DMS153 treated with DMSO at 0.1 percent for 48 hours (cell line): ENCODE data around the gene NCOA4.
"Not testable (repeated sequence)": the region's sequence is repeated elsewhere in the genome, so short reads cannot be mapped to it uniquely, and the experiment has no call there.

Experiments used
- DNase-seq: peaks from one replicate; lab custom pipeline; 2025; ENCODE audit not compliant: unreplicated experiment; lab: John Stamatoyannopoulos, UW

The NCOA4 gene

DNA sequence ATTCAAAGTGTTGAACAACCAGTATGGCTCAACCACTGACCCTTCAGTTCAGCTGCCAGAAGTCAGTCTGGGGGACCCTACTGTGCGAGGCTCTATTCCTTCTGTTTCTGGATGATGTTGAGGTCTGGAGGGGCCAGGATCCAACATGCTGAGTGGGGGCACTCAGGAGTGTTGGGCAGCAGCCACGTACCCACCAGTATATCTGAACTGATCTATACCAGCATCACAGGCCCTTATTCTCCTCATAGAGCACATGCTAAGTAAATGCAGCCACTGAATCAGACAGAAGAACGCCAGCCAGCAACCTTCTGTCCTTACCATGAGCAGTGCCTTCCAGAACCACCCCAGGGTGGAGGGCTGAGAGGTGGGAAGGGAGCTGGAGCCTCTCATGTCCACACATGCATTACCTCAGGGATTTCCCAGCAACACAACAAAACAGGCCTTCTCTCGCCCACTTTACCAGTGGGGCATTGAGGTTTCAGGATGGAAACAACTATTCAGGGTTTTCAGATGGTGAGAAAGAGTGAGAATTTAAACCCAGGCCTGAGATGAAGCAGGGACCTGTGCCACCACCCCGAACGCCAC is 22.5 kb upstream of the NCOA4 start:
- no peak for DNase-seq

DNA sequence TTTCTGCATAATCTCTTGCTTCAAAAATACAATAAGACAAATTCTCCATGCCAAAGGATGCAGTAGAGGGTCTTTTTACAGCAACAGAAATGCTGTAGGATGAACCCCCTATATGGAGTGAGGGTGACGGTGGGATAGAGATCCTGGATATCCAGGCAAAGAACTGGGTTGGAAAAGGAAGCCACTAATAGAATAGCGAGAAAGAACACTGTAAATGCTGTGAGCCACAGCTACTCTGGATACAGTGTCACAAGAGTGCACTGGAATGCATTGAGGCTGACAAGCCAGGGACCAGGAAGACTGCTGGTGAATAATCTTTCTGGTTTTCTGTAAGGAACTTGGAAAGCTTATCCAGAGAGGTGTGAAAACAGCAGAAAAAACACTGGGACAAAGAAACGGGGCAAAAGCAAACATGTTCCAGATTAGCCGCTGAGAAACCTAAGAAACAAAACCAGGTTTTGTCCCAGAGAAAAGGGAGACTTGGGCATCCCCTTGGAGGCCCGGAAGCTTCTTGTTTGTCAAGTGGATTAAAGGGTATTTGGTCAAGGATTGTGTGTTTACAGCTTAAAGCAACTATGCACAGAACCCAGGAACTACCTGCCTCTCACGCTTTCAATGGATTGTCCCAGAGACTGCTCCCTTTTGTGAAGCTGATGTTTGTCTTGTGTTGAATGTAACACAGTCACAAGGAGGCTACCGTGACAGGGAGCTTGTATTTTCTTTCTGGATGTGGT is 21.8 kb upstream of the NCOA4 start:
- no peak for DNase-seq

DNA sequence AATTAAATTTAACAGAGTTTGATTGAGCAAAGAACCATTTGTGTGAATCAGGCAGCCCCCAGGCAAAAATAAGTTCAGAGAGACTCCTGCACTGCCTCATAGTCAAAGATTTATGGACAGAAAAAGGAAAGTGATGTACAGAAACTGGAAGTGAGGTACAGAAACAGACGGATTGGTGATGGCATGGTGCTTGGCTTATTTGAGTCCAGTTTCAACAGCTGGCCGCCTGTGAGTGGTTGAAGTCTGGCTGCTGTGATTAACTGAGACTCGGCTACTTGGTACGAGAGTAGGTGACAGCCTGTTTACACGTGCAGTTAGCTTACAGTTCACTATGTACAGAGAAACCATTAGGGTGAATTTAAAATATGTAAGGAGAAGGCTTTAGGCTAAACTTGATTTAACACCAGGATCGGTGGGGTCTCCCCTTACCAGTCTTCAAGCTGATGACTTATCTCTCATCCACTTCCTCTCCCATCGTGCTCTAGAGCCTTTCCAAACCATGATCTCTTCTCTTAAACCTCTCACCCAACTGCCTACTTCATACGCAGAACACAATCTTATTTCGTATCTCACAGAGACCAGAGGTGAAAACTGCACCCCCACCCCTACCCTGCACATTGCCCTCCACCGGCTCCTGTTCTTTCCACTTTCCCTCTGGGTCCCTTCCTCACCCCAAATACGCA is 20.7 kb upstream of the NCOA4 start:
- DNase-seq, result no peak

DNA sequence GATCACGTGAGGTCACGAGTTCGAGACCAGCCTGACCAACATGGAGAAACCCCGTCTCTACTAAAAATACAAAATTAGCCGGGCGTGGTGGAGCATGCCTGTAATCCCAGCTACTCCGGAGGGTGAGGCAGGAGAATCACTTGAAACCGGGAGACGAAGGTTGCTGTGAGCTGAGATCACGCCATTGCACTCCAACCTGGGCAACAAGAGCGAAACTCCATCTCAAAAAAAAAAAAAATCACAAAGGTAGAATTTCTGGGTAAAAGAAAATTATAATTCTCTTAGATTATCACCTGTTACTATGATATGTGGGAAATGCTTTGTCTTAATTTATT is 19.0 kb upstream of the NCOA4 start:
- DNase-seq, result not testable (repeated sequence)

DNA sequence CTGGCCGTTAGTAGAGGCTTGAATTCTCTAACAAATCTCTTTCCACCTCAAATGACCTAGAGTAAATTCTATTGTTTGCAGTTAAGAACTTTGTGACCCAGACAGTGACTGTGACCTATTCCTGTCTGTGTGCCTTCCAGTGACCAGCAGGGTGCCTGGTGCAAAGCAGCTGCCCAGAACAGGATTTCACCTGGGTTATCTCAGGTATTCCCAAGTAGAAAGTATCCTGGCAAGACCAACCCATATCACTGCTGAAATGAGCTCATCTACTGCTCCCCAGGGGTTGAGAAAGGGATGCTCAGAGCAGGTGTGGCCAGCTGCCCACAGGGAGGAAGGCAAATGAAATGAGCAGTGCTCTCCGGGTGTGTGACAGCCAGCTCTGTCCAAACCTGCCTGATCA is 17.7 kb upstream of the NCOA4 start:
- DNase-seq, result no peak

DNA sequence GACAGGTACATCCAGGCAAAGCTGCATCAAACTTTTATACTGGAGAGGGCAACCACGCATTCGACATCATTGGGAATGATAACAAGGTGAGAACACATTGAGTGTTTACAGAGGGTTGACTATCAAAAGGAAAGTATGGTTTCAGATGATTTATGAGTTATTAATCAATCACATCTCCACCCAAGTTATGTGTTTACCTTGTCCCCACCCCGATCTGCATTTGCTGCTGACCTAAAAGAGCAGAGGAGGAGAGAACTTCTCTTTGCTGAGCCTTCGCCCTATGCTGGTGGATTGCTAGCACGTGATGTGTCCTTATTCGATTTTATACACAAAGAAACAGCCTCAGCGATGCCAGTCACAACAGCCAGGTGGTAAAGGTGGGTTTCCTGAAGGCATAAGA is 15.8 kb upstream of the NCOA4 start, which contains the start of gene MSMB:
MSMB (minus strand) TSS at position 9 of the 400 bp plus-strand sequence. CDS start 32 bp downstream, outside the sequence.
- no peak for DNase-seq

DNA sequence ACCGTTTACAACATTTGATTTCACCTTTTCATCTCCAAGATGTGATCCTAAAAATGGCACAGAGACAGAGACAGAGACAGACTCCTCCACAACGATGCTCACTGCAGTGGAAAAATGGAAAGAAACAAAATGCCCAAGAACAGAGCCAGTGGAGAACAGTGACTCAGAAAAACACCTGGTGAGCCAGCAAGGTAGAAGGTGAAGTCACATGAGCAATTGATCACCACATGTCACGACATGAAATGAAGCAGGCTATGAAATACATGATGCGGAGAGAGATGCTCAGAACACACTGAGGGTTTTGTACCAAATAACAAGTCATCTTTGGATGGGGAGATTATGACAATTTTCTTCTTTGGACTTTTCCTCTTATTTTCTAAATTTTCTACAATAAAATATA is 12.1 kb upstream of the NCOA4 start:
- no peak for DNase-seq

DNA sequence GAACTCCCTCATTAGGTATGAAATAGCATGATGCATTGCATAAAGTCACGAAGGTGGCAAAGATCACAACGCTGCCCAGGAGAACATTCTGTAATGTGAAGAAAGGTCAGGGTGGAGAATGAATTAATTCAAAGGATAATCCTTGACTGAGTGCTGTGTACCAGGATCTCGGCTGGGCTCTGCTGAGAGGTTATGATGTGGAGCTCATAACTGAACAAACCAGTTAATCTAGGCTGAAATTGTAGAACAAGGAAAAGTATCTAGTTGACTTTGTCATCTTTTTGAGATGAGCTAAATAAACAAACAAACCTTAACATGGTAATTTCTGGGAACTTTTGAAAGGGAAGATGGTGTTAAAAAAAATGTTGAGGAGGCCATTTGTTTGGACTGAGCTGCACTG is 9.6 kb upstream of the NCOA4 start:
- no peak for DNase-seq

DNA sequence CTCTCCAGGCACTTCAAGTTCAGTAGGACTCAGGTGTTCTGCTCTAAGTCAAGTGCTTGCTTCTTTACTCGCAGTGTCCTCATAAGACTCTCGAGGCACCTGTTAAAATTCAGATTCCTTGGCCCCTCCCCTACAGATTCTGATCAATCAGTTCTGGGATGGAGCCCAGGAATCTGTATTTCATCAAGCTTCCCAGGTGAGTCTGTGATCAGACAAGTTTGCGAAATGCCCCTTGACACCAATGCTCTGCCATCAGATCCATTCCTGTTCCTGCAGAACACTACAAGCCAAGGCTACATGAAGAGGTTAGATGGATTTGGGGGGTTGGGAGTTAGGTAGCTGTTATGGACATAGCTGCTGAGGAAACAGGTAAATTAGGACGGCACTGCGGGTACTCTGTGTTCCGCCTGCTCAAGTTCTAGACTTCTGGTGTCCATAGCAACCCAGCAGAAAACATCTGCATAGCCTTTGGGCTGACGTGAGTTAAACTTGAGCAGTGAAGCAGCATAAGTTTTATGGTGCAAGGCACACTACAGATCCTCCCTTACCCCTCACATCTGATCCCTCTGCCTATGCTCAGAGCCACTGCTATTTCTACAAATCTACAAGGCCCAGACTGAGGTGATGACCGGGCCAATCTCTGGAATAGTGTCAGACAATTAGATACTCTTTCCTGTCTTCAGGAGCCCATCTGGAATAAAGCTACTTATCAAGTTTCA is 6.8 kb upstream of the NCOA4 start:
- DNase-seq, result no peak

DNA sequence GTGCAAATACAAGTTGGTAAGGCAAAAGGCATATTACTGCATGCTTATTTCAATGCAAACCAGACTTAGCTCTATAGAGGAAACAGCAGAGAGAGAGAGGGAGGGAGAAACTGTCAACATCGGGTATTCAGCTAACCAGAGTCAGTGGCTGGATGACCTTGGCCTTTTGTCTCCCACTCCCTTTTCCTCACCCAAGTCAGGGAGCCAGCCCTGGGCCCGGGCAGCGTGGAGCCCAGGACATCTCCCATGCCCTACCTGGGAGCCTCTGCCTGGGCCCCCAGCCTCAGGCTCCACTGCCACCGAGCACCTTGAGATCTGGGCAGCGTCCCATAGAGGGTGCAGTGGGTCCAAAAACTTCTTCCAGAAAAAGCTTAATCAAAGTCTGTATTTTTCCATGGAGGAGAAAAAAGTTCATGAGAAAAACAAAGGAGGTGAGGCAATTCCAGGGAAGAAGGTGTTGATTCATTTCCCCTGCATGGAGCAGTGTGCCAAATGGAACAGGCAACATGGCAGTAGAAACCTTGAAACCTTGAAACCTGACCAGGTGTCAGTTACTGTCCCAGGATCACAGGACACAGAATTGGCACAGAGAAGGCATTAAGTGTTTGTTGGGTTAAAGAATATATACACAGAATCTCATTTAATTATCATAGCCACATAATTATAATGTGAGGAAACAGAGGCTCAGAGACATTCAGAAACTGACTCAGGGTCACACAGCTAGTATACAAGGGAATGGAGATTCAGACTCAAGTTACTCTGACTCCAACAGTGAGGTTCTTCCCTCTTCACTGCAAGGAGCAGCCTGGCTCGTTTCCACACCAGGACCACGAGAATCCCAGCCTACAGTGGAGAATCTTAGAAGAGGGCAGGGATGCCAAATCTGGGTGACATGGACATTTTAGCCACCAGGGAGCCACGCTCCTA is 5.8 kb upstream of the NCOA4 start:
- no peak for DNase-seq

DNA sequence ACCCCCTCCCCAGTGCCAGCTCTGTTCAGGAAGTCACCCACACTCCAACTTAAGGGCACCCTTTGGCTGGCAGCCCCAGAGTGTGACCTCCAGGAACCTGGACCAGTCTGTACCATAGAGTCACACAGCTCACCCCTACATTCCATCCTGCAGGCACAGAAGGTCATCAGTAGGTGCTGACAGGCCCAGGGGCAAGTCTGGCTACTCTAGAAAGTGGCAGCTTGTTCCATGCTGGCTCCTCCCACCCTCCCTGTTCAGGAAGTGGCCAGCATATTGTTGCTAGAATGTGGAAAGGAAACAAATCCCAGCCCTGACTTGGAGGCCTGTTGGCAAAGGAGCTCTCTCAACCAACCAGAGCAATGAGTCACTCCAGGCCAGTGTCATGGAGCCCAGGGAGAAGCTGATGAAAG is 3.2 kb upstream of the NCOA4 start:
- DNase-seq, result no peak

DNA sequence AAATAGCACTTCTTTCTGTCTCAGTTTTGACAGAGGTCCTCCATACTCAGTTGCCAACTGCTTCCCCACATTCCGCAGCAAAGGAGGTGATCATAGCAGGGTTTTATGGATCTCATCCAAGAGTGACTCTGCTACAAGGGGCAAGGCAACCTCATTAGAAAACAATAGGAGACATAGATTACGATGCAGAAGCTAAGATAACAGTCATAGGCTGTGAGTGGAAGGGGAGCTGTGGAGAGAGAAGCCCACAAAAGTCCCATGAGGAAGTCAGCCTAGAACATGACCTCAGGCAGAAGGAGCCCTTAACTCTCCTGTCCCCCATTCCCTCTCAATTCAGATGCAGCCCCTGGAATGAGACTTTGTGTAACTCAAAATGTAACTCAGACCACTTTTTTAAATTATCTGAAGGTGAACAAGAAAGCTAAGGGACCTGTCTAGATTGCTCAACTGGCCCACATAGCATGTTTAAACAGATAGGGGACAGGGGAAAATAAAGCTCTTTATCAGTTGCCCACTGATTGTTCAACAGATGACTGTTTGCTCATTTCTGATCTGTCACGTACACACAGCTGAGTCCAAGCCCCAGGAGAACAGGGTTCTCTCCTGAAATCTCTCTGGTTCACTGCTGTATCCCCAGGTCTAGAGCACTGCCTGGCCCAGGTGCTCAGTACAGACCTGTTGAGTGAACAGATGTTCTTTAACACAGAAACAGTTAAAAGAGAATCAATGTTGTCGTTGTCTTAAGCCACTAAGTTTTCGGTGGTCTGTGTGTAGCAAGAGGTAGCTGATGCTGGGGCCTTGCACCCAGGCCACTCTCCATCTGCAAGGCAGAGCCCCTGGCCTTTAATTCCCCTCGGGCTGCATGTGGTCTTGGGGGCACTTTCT is 1.5 kb upstream of the NCOA4 start:
- DNase-seq, result no peak

DNA sequence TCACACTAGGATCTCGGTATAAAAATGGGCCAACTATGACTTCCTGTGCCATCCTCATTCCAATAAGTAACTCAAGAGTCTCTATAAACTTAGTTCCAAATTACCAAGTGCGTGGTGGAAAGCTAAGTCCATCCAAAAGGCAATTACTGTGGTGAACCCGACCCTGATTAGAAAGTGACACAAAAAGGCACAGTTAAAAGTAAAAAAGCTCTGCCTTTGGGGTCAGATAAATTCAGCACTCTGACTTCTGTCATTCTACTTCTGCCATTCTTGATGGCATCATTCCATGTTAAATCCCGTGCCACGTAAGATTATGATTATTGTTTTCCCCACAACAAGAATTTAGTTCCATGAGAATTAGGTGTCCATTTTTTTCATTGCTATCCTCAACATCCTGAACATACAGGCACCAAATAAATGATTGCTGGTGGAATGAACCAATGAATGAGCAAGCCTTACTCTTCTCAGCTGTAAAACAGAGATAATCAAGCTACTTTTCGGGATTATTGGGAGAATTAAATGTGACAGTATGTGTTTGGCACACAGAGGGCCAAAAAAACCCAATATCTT is 877 bp downstream of the NCOA4 start:
- DNase-seq, result no peak

DNA sequence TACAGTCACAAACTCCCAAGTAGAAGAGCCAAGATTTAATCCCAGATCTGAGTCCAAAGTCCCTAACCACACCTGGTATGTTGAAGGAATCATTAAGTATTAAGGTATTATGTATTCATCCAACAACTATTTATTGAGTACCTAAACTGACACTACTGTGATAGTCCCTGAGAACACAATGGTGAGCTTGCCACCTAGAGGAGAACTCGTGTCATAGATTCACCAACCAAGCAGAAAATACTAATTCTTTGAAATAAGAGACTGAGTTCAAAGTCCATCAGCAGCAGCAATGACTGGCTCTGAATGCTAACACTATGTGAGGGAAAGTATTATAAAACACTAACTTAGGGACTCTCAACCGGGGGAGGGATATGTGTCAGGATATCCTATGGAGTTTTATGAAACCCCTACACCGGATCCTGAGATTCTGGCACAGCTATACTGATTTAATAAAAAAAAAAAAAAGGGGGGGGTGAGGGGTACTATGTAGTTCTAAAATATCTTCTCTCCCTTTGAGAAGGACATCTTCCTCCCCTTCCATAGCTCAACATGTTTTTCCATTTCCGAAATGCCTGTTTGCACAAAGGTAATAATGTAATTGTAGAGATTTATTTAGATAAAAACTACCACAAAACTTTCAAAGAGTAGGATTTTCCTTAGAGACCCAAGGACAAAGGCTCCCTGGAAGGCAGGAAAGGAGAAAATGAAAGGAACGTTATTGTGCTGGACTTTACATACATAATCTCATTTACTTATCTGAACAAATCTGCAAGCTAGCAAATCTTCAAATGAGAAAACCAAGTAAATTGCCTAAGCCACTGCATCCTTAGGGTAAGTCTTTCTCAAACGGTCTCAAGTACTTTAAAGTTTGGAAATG is 1.6 kb downstream of the NCOA4 start:
- peak; percentile 46 for DNase-seq

DNA sequence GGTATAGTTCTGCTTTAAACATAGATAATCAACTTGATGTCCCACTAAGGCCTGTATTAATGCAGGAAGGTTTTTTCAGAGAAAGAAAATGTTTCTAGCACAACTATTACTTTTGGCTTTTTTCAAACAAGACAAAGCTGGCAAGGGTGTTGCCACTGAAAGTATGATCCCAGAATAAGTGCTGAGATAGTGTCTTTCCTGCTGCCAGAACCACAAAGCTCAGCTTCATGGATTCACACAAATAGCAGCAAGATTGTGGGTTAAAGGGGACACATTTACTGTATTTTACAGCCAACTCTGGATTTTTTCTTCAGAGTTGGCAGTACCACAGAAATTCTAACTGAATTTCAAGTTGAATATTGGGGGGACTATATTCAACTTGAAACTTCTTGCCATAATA is 4.3 kb downstream of the NCOA4 start:
- DNase-seq, result no peak

DNA sequence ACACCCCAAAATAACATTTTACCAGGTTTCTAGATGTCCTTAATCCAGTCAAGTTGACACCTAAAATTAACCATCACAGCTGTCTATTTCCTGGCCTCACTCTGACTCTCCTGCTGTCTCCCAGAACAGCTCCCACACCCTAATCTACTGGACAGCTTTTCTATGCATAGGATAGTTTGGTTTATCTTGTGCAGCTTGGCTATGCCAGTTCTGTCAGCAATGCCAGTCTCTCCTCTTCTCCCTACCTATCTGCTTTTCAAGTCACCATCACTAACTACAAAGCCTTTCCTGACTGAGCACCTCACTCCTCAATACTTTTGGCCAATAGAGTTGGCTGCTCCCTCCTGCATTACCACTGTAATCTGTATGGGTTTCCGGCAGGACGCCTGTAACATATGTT is 5.0 kb downstream of the NCOA4 start:
- DNase-seq, result no peak

DNA sequence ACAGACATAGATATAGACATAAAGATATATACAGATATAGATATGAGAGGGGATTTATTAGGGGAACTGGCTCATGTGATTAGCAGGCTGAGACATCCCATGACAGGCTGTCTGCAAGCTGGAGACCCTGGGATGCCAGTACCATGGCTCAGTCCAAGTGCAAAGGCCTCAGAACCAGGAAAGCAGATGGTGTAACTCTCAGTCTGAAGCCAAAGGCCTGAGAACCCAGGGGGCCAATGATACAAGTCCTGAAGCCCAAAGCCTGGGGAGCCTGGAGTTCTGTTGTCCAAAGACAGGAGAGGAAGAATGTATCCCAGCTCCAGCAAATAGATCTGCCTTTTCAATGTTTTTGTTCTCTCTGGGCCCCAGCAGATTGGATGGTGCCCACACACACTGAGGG is 5.5 kb downstream of the NCOA4 start:
- DNase-seq, result no peak

DNA sequence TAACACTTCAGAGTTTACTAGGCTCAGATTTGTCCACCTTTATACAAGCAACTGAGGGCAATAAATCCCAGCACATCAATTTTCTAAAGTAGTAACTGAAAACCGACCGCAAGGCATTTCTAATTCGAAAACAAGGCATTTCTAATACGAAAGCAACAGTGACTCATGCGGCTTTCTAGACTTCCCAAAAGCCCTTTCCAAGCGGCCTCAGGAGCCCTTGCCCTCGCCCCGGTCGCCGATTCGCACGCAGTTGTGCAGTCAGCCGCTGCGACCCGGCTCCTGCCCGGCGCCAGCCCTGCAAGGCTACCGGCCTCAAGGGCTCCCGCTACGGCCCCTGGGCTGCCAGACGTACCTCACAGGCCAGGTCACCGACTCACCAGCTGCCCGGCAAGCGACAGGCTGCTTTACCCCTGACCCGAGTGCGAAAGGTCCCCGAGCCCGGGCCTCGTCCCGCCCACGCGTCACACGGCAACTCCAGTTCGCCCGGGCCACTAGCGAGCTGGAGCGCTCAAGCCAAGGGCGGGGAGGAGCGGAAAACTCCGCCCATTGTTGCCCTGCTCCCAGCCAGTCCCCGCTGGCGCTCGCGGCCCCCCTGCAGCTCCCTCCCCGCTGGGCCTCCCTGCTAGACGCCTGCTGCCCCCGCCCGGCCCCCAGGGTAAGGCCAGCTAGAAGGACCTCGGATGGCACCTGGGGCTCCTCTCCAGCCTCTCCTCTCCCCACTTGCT is 7.3 kb downstream of the NCOA4 start:
- peak; percentile 81 for DNase-seq
